Middle frontal gyrus (tissue), 1 donor: Measurements from ENCODE around the gene GGN.
"Not testable (repeated sequence)": the region's sequence is repeated elsewhere in the genome, so short reads cannot be mapped to it uniquely, and the experiment has no call there.

ENCODE experiments used
- DNase-seq: peaks from one replicate; pipeline ENCODE4 v3.0.0-alpha.2; 2015; ENCODE audit warnings: low spot score; ENCODE audit errors: extremely low spot score

Gene GGN

DNA sequence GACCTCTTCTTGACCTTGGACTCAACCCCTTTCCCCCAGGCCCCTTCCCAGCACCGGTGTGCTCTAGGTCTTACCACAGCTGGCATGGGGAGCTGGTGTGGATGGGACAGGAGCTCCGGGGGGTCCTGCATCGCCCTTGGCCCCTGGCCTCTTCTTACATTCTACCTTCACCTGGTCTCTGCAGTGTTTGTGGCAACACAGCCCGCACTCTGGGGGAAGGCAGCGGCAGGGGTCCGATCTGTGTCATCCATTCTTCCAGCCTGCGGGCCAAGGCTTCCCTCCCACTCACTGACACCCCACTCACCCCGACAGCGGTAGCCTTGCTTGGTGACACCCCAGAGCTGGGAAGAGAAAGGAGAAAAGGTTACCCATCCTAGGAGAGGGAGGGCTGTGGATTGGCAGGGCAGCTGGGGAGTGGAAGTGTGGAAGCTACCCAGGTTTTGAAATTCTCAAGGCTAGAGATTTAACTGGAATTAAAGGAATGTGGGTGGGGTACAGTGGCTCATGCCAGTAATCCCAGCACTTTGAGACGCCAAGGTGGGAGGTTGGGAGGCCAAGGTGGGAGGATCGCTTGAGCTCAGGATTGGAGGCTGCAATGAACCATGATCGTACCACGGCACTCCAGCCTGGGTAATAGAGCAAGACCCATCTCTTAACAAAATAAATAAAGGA, 23.3 kb upstream of the GGN start:
- no peak for DNase-seq

- DNase-seq = not testable (repeated sequence)
Observed at GRCh38 chr19:38410407-38410806, 22.6 kb upstream of the GGN start.

GRCh38 chr19:38409631-38410133, 21.8 kb upstream of the GGN start:
- no peak for DNase-seq

GRCh38 chr19:38405276-38405675, 17.4 kb upstream of the GGN start:
- no peak for DNase-seq

DNA sequence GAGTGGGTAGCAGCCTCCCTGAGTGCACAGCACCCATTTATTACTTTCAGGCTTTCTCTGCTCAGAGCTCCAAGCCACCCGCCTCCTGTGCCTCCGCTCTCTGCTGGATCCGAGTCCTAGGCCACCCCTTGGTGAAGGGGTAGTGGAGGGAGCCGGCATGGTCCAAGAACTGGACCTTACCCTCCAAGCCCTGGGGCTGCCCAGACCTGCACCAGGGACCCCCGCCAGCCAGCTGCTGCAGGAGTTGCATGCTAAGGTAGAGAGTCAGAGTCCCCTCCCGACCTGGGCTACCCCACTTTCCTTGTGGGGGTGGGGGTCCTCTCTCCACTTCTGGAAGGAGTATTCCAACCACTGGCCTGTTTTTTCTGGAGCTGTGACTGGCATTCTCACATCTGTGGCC, 17.0 kb upstream of the GGN start:
- no peak for DNase-seq

GRCh38 chr19:38402967-38403674, 15.3 kb upstream of the GGN start, which contains the start of gene FAM98C:
Gene FAM98C (plus strand): TSS chr19:38403093. CDS start chr19:38403154, 61 bp downstream.
- DNase-seq = peak; percentile 94

DNA sequence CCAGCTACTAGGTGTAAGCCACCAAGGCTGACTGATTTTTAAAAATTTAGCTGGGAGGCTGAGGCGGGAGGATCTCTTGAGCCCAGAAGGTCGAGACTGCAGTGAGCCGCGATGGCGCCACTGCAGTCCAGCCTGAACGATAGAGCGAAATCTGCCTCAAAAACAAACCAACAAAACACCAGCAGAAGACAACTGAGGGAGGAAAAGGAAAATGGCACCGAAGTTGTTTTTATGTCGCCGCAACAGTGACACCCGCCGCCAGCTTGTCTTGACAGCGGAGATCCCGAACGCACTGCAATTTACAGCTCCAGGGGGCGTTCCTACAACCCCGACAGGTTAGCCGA, 14.8 kb upstream of the GGN start:
- DNase-seq = no peak

- no peak for DNase-seq
Observed at GRCh38 chr19:38401148-38401547, 13.3 kb upstream of the GGN start.

DNA sequence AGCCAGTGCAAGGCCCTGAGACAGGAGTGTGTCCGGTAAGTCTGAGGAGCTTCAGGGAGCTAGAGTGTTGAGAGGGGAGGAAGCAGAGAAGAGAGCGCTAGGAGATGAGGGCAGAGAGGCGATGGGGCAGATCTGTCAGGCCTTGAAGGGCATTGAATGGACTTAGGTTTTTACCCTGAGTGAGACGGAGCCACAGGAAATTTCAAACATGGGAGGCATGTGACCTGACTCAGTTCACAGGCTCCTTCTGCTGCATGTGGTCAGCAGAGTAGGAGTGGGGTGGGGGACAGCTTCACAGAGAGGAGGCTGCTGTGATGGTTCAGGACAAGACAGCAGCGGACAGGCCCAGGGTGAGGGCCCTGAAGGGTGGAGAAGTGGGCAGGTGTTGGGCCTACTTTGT, 12.5 kb upstream of the GGN start:
- no peak for DNase-seq

DNA sequence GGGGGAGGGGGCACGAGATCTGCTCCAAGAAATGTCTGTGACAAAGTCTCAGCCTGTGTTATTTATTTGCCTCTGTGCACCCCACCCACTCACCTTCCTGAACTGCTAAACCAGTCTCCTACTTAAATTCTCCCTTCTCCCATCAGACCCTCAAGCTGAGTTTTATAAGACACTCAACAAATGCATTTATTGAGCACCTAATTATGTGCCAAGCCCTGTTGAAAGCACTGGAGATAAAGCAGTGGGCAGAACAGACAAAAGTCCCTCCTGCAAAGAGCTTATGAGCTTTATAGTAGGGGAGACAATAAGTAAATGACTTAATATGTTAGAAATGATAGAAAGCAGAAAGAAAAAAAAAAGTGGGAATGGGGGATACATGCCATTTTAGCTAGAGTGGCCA, 11.7 kb upstream of the GGN start:
- DNase-seq = no peak

GRCh38 chr19:38399081-38399480, 11.2 kb upstream of the GGN start:
- no peak for DNase-seq

GRCh38 chr19:38395381-38396114, 7.7 kb upstream of the GGN start:
- no peak for DNase-seq

- DNase-seq = no peak
Observed at GRCh38 chr19:38394488-38394887, 6.7 kb upstream of the GGN start.

GRCh38 chr19:38392707-38393308, 5.0 kb upstream of the GGN start:
- DNase-seq = no peak

- no peak for DNase-seq
Observed at GRCh38 chr19:38391911-38392464, 4.2 kb upstream of the GGN start.

DNA sequence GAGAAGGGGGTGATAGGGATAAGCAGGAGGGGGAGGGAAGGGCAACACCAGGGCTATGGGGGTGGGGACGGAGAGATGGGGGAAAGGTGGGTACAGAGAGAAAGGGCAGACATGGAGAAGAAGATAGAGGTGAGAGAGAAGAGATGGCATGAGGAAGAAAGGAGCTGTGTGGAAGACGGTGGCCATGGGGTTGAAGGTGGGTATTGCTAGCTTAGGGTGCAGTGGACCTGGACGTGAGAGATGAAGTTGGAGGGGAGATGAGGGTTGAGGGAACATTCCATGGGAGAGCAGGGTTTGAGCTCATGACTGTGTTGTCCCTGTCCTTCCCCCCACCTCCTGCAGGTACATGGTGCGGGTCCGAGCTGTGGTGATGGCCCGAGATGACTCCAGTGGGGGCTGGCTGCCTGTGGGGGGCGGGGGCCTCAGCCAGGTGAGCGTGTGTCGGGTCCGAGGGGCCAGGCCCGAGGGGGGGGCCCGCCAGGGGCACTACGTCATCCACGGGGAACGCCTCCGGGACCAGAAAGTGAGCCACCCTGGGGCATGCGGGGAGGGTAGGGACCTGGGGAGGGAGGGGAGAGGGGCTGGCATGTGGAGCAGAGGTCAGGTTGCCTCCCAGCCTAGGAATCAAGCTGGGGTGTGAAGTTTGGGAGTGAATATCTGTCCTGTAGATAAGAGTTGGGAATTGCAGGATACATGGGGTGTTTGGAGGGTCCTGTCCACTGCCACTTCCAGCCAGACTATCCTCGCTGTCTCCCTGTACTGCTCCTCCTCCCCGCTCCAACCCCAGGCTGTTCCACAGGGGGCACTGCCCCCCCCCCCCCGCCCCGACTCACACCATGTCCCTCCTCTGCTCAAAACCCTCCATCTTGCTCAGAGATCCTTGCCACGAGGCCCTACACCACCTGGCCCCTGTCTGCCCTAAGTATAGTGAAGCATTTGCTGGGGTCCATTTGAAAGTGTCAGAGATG, 2.4 kb upstream of the GGN start:
- DNase-seq = no peak

DNA sequence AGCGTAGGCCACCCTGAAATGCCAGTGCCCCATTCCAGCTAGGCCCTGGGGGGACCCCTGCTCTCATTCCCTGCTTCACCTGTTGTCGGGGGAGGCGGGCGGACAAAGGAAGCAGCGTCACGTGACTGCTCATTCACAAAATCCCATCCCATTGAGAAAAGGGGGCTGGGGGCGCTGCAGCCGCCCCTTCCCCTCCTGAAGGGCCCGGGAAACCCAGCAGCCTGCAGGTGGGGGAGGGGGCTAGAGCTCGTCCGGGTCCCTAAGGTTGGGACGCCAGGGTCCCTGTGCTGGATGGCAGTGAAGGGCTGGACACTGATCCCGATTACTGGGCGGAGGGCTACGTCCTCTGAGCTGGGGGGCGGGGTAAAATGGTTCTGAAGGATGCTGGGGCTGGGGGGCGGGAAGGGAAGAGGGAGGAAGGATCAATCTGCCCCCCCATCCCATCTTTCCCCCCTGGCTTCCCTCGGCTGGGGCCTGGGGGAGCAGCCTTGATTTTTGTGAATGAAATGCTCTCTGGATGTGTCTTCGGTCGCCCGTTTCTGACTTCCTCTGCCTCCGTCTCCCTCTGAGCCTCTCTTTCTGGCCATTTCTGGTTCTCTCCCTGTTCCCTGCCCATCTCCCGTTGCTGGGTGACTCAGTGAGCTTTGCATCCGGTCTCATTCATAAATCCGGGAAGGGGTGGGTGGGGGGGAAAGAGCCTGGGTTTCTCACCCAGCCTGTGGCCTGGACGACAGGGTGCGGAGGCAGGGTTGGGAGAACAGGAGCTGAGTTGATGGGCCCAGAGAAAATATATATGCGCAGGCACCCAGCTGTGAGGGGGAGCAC, 1.5 kb upstream of the GGN start:
- no peak for DNase-seq

- DNase-seq = no peak
Observed at GRCh38 chr19:38388349-38389100, 691 bp upstream of the GGN start, which contains the start of gene SPRED3. Gene SPRED3 (plus strand): TSS chr19:38388697. CDS start chr19:38390303, 1,606 bp downstream.
